Urothelium cell line (cell line): ENCODE results near the gene MYOZ3.

ENCODE experiments used
- DNase-seq: peaks from one replicate; pipeline ENCODE4 v3.0.0; 2011; ENCODE audit warnings: low spot score, mixed read lengths
- FAIRE-seq: peaks from 2 replicates; lab custom pipeline; 2011; peaks lifted over from hg19 to GRCh38; lab: Jason Lieb, UNC

Gene MYOZ3

DNA sequence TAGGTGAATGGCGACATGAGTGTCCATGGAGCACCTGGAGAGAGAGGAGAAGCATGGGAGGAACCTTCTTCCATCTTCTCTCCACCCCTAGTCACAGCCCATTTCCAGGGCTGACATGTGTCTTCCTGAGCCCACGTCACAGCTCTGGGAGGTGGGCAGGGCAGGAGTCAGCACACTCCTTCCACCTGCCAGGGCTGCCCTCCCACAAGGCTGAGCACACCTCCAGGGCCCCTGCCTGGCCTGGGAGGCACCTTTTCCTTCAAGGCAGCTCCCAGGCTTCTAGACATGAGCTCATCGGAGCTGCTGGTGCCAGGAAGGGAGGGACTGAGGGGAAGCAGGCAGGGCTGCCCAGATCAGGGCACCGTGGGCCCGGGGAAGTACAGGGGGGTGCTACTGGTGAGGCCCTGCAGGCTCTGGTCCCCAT lies 34.2 kb upstream of the MYOZ3 start:
- FAIRE-seq (no peak), DNase-seq (no peak)

DNA sequence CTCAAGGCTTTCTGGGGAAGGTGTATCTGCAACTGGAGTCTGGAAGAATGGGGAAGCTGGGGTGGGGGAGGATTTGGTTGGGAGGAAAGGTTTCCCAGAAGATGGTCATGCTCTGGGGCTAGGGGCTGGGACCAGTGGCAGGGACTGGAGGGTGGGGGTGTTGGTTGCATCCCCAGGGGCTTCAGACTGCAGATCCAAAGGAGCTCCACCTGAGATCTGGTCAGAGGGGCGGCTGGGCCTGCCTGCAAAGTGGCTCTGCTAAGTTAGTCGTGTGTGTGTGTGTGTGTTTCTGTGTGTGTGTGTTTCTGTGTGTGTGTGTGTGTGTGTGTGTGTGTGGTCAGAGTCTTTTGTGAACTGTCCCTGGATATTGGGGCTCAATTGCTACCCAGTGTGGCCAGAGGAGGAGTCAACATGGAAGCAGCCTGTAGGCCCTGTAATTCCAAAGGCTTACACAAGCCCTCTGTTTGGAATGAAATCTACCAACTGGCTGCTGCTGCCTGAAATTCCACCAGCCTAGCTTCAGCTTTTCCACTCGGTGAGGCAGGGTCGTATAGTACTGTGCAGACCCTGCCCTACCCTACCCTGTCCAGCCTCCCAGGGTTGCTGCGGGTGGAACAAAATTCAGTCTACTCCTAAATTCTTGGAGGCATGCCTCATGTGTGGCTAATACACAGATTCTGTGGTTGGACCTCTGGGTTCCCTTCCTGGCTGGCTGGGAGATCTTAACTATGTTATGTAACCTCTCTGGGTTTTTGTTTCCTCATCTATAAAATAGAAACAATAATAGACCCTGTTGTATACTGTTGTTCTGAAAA lies 33.1 kb upstream of the MYOZ3 start:
- no peak for DNase-seq
- no peak for FAIRE-seq

- DNase-seq (no peak), FAIRE-seq (peak; percentile 9)
These were observed 32.0 kb upstream of the MYOZ3 start for GRCh38 chr5:150628936-150629485.

DNA sequence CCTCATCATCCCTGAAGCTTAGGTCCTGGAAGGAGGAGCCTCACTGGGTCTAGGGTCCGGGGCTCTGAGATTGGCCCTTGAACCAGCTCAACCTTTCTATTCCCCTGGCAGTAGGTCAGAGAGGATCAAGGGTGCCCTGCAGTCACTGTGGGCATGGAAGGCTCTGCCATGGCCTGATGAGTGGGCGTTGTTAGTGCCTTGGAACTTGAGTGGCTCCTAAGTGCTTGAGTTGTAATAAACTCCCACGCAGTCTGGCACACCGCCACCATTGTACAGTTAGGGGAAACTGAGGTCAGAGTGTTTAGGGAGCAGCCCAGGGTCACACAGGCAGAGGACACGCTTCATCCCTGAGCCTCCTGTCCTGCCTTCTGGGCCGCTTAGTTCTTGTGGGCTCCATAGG lies 31.0 kb upstream of the MYOZ3 start:
- FAIRE-seq (no peak), DNase-seq (no peak)

DNA sequence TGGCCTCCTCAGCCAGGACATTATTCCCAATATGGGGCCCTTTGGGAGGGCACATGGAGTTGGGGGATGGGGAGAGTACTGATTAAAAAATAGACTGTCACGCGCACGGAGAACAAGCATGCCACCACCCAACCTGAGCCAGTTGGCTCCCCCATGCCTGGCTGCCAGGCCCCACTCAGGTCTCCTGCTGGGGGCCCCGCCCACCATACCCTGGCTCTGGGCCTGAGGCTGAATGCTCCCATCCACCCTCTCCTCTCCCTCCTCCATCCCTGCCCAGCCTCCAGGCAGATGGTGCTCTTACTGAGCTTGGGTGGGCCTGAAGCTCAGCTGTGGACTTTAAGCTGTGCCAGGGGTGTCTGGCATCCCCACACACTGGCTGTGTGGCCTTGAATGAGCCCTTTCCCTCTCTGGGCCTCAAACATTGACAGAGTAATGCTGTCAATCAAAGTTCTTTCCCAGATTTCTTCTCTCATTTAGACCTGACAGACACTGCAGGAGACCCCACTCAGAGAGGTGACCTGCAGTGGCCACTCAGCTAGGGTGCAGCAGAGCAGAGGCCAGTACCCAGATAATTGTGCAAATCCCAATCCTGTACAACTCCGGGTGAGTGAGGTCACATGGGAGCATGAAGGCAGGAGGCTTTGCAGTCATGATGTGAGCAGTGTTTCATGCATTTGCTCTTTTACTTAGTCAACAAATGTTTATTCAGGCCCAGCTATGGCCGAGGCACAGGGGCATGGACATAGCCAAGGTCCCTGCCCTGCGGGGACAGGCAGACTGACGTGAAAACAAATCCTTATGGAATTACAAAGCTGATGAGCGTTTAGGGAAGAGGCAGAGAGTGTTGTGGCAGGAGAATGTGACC lies 30.4 kb upstream of the MYOZ3 start:
- no peak for FAIRE-seq
- DNase-seq: no peak

DNA sequence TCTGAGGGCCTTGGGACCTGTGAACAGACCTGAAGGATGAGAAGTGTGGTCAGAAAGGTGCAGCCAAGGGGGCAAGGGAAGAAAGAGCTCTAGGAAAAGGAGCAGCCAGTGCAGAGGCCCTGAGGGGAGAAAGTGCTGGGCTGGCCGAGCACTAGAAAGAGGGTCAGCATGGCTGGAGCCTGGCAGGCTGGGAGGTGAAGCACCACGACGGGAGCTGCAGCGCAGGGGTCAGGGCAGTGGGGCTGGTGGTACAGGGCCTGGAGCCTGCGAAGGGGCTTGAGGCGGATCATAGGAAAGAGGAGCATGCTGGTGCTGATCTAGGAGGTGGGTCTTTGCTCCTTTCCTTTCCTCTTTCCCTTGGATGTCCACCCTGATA lies 29.7 kb upstream of the MYOZ3 start:
- DNase-seq: no peak
- no peak for FAIRE-seq

GRCh38 chr5:150632305-150633160 lies 28.5 kb upstream of the MYOZ3 start:
- DNase-seq (no peak), FAIRE-seq (no peak)

DNA sequence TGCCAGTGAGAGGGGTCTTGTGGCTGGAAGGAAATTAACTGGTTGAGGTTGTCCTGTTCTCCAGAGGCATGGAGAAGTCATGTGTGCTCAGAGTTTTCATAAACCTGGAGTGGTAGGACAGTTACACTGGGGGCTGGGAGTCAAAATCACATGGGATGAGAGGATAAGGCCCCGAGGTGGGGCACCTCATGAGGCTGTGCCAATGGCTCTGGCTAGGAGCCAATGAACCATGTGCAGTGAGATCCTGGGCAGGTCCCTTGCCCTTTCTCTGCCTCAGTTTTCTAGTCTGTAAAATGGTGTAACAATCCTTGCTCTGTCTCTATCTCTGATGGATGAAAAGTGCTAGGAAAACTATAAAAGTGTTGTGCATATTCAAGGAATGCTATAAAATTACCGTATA lies 27.6 kb upstream of the MYOZ3 start:
- no peak for FAIRE-seq
- no peak for DNase-seq

- no peak for FAIRE-seq
- peak; percentile 77 for DNase-seq
These were observed 24.4 kb upstream of the MYOZ3 start for GRCh38 chr5:150636391-150637244.

GRCh38 chr5:150637245-150638052 lies 23.6 kb upstream of the MYOZ3 start:
- DNase-seq (peak; percentile 86), FAIRE-seq (no peak)

- DNase-seq (no peak), FAIRE-seq (no peak)
These were observed 23.0 kb upstream of the MYOZ3 start for GRCh38 chr5:150638053-150638444.

GRCh38 chr5:150638488-150639376 lies 22.3 kb upstream of the MYOZ3 start:
- FAIRE-seq: no peak
- DNase-seq: no peak

DNA sequence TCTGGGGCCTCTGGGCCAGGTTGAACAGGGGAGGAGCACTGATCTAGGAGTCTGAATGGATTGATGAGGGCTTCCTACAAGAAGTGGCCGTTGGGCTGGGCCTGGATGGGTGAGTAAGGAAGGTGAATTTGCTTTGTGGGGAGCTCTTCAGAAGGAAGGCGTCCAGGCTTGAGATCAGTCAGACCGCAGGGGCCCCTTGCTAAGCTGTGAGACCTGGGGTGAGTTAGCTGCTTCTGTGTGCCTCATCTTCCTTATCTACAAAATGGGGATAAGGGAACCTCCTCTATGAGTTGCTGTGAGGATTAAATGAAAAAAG lies 21.7 kb upstream of the MYOZ3 start:
- DNase-seq (no peak), FAIRE-seq (no peak)

- DNase-seq (no peak), FAIRE-seq (no peak)
These were observed 21.3 kb upstream of the MYOZ3 start for GRCh38 chr5:150639751-150640150.

DNA sequence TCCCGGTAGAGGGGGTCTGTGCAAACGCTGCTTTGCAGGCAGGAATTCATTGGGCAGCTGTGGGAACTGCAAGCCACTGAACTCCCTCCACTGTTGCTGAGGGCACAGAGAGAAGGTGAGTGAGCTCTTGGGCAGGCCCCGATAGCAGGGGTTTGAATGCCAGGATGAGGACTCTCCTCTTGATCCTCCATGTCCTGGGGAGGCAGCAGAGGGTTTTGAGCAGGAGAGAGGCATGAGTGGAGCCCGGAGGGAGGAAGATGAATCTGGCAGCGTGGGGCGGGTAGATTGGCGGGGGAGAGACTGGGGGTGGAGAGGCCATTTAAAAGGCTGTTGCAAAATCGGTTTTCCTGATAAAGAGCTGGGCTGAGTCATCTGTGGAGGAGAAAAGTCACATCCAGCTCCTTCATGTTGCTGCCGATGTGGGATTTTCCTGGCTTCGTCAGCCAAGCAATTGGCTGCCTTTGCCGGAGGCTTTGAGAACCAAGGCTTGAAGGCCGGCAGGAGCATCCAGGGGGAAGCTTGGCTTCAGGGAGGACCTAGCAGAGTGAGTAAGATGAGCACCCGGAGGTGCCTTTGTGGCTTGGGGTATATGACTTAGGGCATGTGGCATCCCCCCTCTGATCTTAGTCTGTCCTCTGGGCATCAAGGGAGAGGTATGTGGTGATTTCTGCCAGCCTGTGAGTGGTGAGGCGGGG lies 20.6 kb upstream of the MYOZ3 start, which contains the start of gene SYNPO:
TSS of gene SYNPO (plus strand) at position 350 of the 695 bp plus-strand sequence. CDS start 7,616 bp downstream, outside the sequence.
- peak; percentile 62 for DNase-seq
- peak; percentile 32 for FAIRE-seq

DNA sequence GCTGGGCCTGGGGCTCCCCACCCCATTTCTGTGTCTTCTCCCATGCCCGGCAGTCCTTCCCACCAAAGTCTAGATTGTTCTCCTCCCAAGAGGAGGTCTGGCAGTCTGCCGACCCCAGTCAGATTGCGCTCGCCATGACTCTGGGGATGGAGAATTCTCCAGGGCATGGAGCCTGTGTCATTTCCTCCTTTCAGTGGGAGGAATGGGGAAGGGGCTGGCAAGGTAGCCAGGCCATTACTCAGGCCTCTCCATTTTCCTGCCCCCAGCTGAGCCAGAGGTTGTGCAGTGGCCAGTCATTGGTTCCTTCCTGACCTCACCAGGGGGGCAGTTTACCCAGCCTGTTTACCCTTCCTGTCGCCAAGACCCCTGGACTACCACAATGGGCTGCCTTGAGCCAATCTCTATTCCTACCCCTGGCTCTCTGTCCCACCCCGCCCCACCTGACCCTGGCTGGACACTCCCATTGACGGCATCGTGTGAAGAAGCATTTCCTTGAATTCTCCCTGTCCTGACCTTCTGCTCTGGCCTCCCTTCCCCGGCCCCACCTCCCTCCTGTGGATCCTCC lies 20.0 kb upstream of the MYOZ3 start:
- DNase-seq (no peak), FAIRE-seq (peak; percentile 69)
